Measurements from ENCODE around the gene SEC14L3.

GRCh38 chr22:30516273-30516672, 44.5 kb upstream of the SEC14L3 start:
- TF ChIP-seq GATA2 (IDR thresholded peaks at IDR 0.05; ENCODE audit: low read depth, low read length) (no peak), GATA3 (IDR thresholded peaks at IDR 0.05; ENCODE audit: low read depth, low read length) (no peak)
